OCI-LY7 (cell line): ENCODE data around the gene GEN1. TPM values are rescaled to one million over a fixed set of nuclear protein-coding genes. Genes with fewer than 3 reads are reported as not detected.

ENCODE experiments used
- BruUV-seq: library from RNA; stranded (reverse); fragments of 400-500 nt; replicated peaks from 2 replicates; lab custom pipeline; 2021; lab: Mats Ljungman, UMichigan
- CTCF ChIA-PET: fragments of 300-600 bp; sonication (Branson Sonifier 250); formaldehyde crosslinking; loops from one replicate; lab custom pipeline; 2022; ENCODE audit warnings: antibody characterized with exemption; ENCODE audit not compliant: unreplicated experiment; lab: Charles Lee
- POLR2A ChIA-PET: fragments of 300-600 bp; sonication (Branson Sonifier 250); formaldehyde crosslinking; loops from one replicate; lab custom pipeline; 2022; ENCODE audit warnings: antibody characterized with exemption; lab: Charles Lee
- DNase-seq: peaks from one replicate; pipeline ENCODE4 v3.0.0-alpha.2; 2015; ENCODE audit warnings: low spot score
- H2AFZ ChIP-seq: fragments of 200-600 bp; sonication (generic), shearing (Covaris generic); 2 replicates; pipeline ENCODE4 v1.6.1; 2014; ENCODE audit warnings: mild to moderate bottlenecking, antibody characterized with exemption, low read length, moderate library complexity
- H3K27ac ChIP-seq: fragments of 200-600 bp; sonication (generic); 2 replicates; pipeline ENCODE4 v1.5.1; 2014; ENCODE audit warnings: mixed run types, low read depth, mild to moderate bottlenecking, moderate library complexity, low read length, inconsistent platforms; ENCODE audit not compliant: poor library complexity, severe bottlenecking
- H3K36me3 ChIP-seq: fragments of 200-600 bp; sonication (generic); 2 replicates; pipeline ENCODE4 v1.6.1; 2014; ENCODE audit warnings: mild to moderate bottlenecking, antibody characterized with exemption, low read length, moderate library complexity, mixed read lengths; ENCODE audit not compliant: insufficient read depth
- H3K4me1 ChIP-seq: fragments of 200-600 bp; sonication (generic); 2 replicates; pipeline ENCODE4 v1.5.1; 2014; ENCODE audit warnings: mild to moderate bottlenecking, low read length; ENCODE audit not compliant: insufficient read depth, poor library complexity, severe bottlenecking
- H3K4me2 ChIP-seq: fragments of 200-600 bp; sonication (generic); 2 replicates; pipeline ENCODE4 v1.6.1; 2014; ENCODE audit warnings: mild to moderate bottlenecking, low read length
- H3K4me3 ChIP-seq: fragments of 200-600 bp; sonication (generic); 2 replicates; pipeline ENCODE4 v1.5.1; 2014; ENCODE audit warnings: mild to moderate bottlenecking, low read depth, low read length; ENCODE audit not compliant: poor library complexity, severe bottlenecking
- H3K79me2 ChIP-seq: fragments of 200-600 bp; sonication (generic); 2 replicates; pipeline ENCODE4 v1.6.1; 2016; ENCODE audit warnings: low read depth, mild to moderate bottlenecking, low read length, moderate library complexity, mixed read lengths; ENCODE audit not compliant: insufficient read depth
- H3K9me2 ChIP-seq: fragments of 200-600 bp; sonication (generic); 2 replicates; pipeline ENCODE4 v1.6.1; 2016; ENCODE audit warnings: mild to moderate bottlenecking, low read length, mixed read lengths; ENCODE audit not compliant: insufficient read depth
- H3K9me3 ChIP-seq: fragments of 200-600 bp; sonication (generic); 2 replicates; pipeline ENCODE4 v1.6.1; 2014; ENCODE audit warnings: mild to moderate bottlenecking, mixed run types, low read length, mixed read lengths
- H4K20me1 ChIP-seq: fragments of 200-600 bp; sonication (generic); 2 replicates; pipeline ENCODE4 v1.6.1; 2014; ENCODE audit warnings: mild to moderate bottlenecking, antibody characterized with exemption, low read length, moderate library complexity, mixed read lengths; ENCODE audit not compliant: insufficient read depth
- EZH2phosphoT487 ChIP-seq: fragments of 200-600 bp; sonication (generic); IDR thresholded peaks from 2 replicates; pipeline ENCODE4 v1.6.1; 2018; ENCODE audit warnings: low read depth, borderline replicate concordance, mild to moderate bottlenecking, mixed run types, antibody characterized with exemption, low read length, moderate library complexity, mixed read lengths
- intact Hi-C: fragments of 100-400 bp; cut with micrococcal nuclease; formaldehyde crosslinking; loops from one replicate; pipeline ENCODE4 v1.10.0; 2022; ENCODE audit not compliant: unreplicated experiment
- total RNA-seq, 2 experiments: library from RNA; depleted of rRNA in 1 of 2; stranded (reverse); fragments of >200 nt in 1 of 2; shearing (Covaris generic) in 1 of 2; gene quantifications; 2 replicates each; pipeline ENCODE4 v1.2.3, GENCODE V29; 2014 to 2022
- TF ChIP-seq, protein P1 (sequence below): fragments of 200-600 bp; sonication (generic); conservative IDR thresholded peaks from 2 replicates; pipeline ENCODE4 v1.5.1; 2014; ENCODE audit warnings: mild to moderate bottlenecking, antibody characterized with exemption, low read length, moderate library complexity, mixed read lengths

The GEN1 gene
- total RNA-seq, 2 experiments from 2014 or later, result 52.5 to 112 TPM

GRCh38 chr2:17768894-17769293, 15.0 kb downstream of the GEN1 start:
- Histone ChIP-seq H3K4me2 (no peak overlapping the region), H3K9me2 (no peaks in the 10 kb centered on the region), H3K4me1 (no peaks in the 10 kb centered on the region), H3K27ac (no peak overlapping the region), H3K79me2 (peaks cover 28% of the 10 kb centered on the region; the same call in 1 of the 2 replicates), H3K4me3 (no peak overlapping the region), H3K9me3 (no peaks in the 10 kb centered on the region), H4K20me1 (no peaks in the 10 kb centered on the region), H2AFZ (no peak overlapping the region), H3K36me3 (peaks cover 89% of the 10 kb centered on the region)
- BruUV-seq, result no TSS peak
- TF ChIP-seq EZH2phosphoT487, result no peak
- TF ChIP-seq, protein P1, sequence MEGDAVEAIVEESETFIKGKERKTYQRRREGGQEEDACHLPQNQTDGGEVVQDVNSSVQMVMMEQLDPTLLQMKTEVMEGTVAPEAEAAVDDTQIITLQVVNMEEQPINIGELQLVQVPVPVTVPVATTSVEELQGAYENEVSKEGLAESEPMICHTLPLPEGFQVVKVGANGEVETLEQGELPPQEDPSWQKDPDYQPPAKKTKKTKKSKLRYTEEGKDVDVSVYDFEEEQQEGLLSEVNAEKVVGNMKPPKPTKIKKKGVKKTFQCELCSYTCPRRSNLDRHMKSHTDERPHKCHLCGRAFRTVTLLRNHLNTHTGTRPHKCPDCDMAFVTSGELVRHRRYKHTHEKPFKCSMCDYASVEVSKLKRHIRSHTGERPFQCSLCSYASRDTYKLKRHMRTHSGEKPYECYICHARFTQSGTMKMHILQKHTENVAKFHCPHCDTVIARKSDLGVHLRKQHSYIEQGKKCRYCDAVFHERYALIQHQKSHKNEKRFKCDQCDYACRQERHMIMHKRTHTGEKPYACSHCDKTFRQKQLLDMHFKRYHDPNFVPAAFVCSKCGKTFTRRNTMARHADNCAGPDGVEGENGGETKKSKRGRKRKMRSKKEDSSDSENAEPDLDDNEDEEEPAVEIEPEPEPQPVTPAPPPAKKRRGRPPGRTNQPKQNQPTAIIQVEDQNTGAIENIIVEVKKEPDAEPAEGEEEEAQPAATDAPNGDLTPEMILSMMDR, result no peak
- ChIA-PET POLR2A (interaction anchor here (1.5 to 1.8 kb wide), 2 partner anchors 9 kb away, joined by 3 to 9 read pairs; no protein-coding TSS in a partner anchor), CTCF (no interaction called here)
- intact Hi-C loops, result loop anchor here (5.0 kb wide), 1 partner anchor 52 kb away; no protein-coding TSS in a partner anchor
- no peak for DNase-seq

DNA sequence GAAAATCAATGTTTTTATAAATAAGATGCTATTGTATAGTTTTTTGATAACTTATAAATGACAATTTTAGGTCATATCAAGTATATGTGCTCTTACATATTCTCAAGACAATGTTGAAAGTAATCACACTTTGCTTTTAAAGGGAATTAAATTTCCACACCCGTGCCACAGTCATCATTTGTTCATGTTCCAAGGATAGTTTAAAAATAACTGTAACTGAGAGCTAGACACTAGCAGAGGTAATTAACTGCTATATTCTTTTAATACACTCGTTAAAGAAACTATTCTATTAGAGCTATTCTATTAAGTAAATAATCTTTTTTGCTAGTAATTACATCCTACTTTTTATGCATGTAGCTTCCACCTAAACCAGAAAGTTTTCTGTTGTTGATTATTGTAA, 18.0 kb downstream of the GEN1 start:
- intact Hi-C loops, result no loop called here
- Histone ChIP-seq H2AFZ (no peak overlapping the region), H3K27ac (no peak overlapping the region), H3K9me2 (no peaks in the 10 kb centered on the region), H3K4me1 (no peaks in the 10 kb centered on the region), H3K4me2 (no peak overlapping the region), H3K4me3 (no peak overlapping the region), H3K36me3 (peaks cover 95% of the 10 kb centered on the region), H3K79me2 (peaks cover 7% of the 10 kb centered on the region; the same call in 1 of the 2 replicates), H3K9me3 (no peaks in the 10 kb centered on the region), H4K20me1 (no peaks in the 10 kb centered on the region)
- no peak for TF ChIP-seq EZH2phosphoT487
- TF ChIP-seq, protein P1, result no peak
- POLR2A ChIA-PET, result interaction anchor here (0.9 to 2.0 kb wide), 4 partner anchors 9 to 89 kb away, joined by 3 to 7 read pairs (median 4); no protein-coding TSS in a partner anchor
- no peak for DNase-seq
- no TSS peak for BruUV-seq
- CTCF ChIA-PET, result no interaction called here

- Histone ChIP-seq H3K27ac (no peak overlapping the region), H3K4me3 (no peak overlapping the region), H3K4me1 (no peaks in the 10 kb centered on the region), H3K9me2 (no peaks in the 10 kb centered on the region), H2AFZ (no peak overlapping the region), H3K9me3 (no peaks in the 10 kb centered on the region), H4K20me1 (no peaks in the 10 kb centered on the region), H3K79me2 (peaks cover 4% of the 10 kb centered on the region; the same call in 1 of the 2 replicates), H3K36me3 (peaks cover 94% of the 10 kb centered on the region), H3K4me2 (no peak overlapping the region)
- CTCF ChIA-PET, result interaction anchor here (0.5 kb wide), 1 partner anchor 33 kb away, joined by 6 read pairs; no protein-coding TSS in a partner anchor
- DNase-seq, result no peak
- POLR2A ChIA-PET, result interaction anchor here (0.6 to 2.0 kb wide), 6 partner anchors 8 to 90 kb away, joined by 3 to 7 read pairs (median 4); no protein-coding TSS in a partner anchor
- no TSS peak for BruUV-seq
- TF ChIP-seq EZH2phosphoT487, result no peak
- TF ChIP-seq, protein P1, result no peak
- intact Hi-C loops, result no loop called here
Measured at GRCh38 chr2:17772532-17772931, 18.6 kb downstream of the GEN1 start.
